Esophagus muscularis mucosa (tissue), 3 donors: Measurements from ENCODE around the gene MRLN.

Source experiments
- CTCF ChIP-seq, 3 experiments: fragments of 200-600 bp in 2 of 3; fragments of 450-650 bp in 1 of 3; sonication (generic) in 2 of 3; IDR thresholded peaks; one replicate each; pipeline ENCODE4 v1.5.1; 2017 to 2019; ENCODE audit warnings: antibody characterized with exemption in 3 of 3, mild to moderate bottlenecking in 2 of 3, moderate library complexity in 1 of 3
- POLR2A ChIP-seq: fragments of 450-650 bp; IDR thresholded peaks from one replicate; pipeline ENCODE4 v1.6.1; 2017; ENCODE audit warnings: antibody characterized with exemption, moderate library complexity, mild to moderate bottlenecking, low read depth
- POLR2AphosphoS5 ChIP-seq, 2 donors: sonication (generic); formaldehyde crosslinking; IDR thresholded peaks; one replicate each; pipeline ENCODE4 v1.6.1; 2017; ENCODE audit warnings: antibody characterized with exemption in 2 of 2

- TF ChIP-seq CTCF (IDR thresholded peaks at IDR 0.05) = no peak
- TF ChIP-seq POLR2AphosphoS5 (IDR thresholded peaks at IDR 0.05) = no peak
- TF ChIP-seq POLR2A = no peak
Measured at GRCh38 chr10:59705931-59706330, 47.3 kb downstream of the MRLN start.
